Fibroblast of the conjunctiva (primary cell): ENCODE results near the gene TMEM97.
A peak's percentile ranks its signal among the peaks of the same experiment; 100 is the strongest.

Source experiments
- DNase-seq: peaks from one replicate; pipeline ENCODE4 v3.0.0-alpha.2; 2010; ENCODE audit warnings: low read depth

The TMEM97 gene

DNA sequence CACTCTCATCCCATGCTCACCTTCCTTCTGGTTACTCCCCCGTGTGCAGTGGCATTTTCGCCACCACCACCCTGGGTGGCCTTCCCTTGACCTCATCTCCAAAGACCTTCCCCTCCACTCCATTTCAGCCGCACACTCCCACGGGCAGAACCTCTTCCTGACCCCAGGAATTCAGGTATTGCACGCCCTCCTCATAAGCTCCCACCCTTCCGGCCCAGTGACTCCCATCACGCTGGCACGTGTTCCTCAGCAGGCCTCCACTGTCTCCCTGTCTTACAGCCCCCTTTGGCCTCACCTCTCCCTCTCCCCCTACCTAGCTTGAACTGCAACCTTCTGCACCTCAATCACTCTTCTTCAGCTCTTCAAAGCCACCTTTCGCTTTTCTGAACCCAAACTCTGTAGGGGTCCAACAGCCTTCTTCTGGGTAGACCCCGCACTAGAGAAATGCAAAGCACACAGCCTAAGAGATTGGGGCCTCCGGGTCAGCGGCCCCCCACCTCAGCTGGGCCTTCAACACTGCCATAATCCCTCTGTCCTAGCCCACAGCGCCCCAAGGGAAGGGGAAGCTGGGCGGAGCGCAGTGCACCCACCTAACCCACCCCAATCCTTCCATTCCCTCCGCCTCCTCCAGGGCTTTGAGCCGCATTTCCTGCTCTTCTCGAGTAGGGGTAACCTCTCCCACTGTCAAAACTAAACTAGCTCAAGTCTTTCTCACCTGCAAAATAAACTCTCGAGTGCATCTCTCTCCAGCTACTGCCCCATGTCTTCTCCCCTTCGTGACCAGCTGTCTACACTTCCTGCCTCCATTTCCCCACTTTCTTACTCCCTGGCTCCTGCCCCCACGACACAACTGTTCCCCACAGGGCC lies 1.7 kb upstream of the TMEM97 start:
- DNase-seq: no peak

DNA sequence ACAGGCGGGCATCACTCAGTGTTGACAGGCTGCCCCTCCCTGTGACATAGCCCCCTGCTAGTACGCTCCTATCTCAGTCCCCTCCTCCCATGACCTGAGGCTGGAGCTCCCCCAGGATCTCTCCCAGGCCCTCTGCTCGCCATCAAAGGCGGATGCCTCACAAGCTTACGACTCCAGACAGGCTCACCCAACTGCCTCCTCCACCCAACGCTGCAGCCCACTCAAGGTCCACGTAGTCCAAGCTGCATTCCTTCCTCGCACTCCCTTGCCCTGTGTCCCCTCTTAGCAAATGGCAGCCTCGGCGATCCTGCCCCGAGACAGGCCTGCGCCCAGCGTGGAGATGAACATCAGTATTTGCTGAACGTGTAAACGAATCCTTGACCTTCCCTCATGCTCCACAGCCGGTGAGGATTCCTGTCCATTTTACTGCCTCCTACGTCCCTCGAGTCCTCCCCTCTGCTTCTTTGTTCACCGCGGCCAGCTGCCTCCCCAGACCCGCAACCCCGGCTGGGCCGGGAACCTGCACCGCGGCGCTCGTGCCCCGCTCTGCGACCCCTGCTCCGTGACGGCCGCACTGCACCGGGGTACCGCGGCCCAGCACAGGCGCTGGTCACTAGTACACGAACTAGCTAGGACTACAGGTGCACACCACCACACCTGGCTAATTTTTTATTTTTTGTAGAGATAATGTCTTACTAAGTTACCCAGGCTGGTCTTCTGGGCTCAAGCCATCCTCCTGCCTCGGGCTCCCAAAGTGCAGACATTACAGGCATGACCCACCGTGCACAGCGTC lies 838 bp upstream of the TMEM97 start:
- no peak for DNase-seq

DNA sequence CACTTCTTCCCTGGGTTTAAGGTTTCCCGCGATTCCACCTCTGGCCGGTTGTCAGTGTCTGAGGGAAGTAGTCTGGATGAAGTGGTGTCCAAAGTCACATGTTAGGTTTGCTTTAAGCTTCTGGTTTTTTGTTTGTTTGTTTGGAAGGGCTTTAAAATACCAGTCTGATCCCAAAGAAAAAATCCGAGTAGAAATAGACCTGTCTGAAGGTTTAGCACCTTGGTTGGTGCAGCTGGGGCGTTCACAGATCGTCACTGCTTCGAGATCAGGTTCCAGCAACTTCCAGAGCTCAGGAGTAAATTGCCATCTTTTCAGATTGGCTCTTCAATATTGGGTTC lies 567 bp downstream of the TMEM97 start:
- DNase-seq: no peak

DNA sequence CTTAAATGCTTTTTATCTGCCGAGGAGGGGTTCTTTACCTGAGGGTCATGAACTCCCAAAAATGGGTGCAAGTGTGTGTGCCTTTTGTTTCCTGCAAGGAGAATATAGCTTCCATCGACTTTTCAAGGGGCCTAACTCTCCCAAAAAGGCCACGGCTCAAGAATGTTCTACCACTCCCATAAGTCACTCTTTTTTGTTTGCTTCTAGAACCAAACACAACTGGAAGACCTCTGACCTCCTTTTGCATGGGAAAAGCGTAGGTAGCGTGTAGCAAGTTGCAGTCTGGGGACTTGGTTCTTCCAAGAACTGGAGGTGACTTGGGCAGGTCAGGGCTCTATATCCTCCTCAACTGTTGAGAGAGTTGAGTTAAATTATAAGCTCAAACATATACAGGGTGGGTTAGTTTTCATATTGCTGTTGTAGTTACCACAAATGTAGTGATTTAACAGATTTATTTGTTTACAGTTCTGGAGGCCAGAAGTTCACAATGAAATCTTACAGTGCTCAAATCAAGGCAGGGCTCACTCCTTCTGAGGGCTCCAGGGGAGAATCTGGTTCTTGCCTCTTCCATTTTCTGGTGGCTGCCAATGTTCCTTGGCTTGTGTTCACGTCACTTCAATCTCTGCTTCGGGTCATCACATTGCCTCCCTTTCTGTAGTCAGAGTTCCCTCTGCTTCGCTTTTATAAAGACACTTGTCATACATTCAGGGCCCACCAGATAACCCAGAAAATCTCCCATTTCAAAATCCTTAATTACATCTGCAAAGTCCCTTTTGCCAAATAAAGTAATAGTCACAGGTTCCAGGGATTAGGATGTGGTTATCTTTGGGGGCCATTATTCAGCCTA lies 1.4 kb downstream of the TMEM97 start:
- DNase-seq: no peak

DNA sequence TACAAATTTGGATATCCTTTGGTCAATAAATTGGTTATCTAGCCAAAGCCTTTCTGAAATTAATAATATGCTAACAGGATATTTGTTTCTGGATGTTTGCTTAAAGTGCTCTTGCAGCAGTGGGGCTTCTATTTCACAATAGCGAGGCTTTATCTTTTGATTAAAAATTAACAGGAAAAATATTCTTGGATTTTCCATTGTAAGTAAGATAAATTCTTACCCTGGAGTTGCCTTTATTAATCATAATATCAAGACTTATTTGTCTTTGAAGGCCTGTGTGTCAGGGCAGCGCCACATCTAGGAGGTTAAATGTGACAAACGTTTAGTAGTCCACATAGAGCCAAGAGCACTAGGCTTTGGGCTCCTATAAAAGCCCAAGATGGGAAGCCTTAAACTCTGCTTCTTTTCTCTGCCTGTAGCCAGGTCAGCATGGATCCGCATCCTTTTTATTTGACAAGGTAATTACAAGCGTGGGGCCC lies 5.3 kb downstream of the TMEM97 start:
- no peak for DNase-seq

DNA sequence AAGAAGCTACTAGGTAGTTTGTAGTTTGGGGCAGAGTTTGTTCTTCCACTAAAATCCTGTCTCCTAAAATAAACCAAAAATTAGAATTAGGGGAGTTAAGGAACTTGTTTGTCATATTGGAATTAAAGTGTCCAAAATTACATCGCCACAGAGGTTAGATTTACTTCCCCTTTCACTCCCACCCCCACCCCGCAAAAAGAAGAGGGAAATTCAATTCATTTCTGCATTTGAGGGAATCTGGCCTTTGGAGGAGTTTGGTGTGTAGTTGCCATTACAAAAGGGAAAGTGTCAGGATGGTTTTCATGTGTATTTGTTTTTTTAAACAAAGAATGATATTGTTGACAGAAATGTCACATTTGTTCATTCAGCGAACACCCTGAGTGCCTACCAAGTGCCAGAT lies 5.8 kb downstream of the TMEM97 start:
- no peak for DNase-seq

DNA sequence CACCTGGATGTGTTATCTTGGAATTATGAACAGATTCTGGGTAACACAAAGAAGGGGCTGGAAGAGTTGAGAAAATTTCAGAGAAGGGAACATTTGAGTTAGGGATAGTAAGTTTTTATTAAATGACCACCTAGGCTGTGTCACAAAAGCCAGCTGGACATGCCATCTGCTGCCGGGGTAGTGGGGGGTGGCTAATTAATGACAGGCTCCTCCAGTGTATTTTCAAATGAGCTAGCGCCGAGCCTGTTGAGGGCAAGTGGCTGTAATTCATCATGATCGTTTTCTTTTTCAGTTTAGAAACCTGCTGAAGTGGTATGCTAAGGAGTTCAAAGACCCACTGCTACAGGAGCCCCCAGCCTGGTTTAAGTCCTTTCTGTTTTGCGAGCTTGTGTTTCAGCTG lies 6.2 kb downstream of the TMEM97 start:
- DNase-seq: no peak

DNA sequence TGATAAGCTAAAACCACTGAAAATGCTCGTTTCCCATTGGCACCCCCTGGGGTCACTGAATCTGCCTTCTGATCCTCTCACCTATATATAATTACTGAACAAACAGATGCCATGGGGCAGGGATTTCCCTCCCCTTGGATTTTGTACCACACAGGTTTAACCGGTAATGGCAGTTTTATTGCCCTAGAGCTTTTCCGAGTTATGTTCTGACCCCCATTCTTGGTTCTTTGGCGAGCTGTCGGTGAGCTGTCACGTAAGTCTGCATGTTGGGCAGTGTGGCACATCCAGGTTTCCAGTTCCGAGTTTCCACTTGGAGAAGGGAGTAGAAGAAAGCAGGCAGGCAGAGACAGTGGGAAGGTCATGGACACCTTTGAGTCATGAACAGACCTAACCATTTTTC lies 7.1 kb downstream of the TMEM97 start:
- no peak for DNase-seq

DNA sequence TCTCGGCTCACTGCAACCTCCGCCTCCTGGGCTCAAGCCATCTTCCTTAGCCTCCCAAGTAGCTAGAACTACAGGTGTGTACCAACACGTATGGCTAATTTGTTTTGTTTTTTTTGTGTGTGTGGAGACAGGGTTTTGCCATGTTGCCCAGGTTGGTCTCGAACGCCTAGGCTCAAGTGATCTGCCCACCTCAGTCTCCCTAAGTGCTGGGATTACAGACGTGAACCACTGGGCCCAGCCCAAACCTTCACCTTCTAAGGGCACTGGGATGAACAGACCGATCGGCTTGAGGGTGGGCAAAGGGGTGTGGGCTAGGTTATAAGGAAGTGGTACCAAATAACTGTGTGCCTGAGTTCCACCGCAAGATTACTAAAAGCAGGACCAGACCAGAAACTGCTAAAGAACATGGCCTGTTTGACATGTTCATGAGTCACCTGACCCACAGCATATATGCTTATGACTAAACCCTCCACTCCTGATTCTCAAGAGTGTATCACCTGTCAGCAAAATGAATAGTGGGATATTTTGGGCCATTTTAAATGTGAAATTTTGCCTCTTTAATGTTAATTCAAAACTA lies 8.1 kb downstream of the TMEM97 start:
- DNase-seq: no peak

DNA sequence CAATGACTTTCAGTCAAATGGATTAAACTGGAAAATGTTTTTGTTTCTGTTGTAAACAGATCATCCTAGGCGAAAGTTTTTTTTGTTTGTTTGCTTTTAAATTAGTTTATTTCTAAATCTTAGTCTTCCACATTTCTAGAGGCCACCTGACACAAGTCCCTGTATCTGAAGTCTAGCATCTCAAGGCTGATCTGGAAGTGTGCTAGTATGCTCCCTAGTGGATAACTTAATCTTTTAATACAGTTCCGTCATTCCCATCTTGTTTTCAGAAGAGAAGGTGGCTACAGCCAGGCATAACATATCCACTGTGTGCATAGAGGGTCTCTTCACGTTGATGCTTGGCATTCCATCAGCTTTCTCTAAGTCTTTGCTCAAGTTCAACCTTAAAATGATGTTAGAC lies 8.7 kb downstream of the TMEM97 start:
- peak; percentile 14 for DNase-seq

DNA sequence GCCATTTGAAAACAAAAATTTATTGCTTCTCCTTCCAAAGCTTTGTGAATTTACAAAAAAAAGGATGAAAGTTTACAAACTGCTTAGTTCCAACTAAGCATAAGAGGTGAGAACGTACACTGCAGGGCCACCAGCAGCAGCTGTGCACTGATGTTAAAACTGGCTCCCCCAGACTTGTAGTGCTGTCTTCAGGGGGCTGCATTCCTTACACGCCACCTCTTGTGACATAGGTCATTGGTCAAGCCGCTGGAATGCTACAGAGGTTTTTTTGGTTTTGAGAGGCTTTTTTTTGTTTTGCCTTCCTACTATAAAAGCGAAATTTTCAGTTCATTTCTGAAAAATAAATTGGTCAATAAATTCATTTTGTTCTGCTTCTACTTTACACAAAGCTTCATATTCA lies 9.3 kb downstream of the TMEM97 start:
- DNase-seq: no peak

DNA sequence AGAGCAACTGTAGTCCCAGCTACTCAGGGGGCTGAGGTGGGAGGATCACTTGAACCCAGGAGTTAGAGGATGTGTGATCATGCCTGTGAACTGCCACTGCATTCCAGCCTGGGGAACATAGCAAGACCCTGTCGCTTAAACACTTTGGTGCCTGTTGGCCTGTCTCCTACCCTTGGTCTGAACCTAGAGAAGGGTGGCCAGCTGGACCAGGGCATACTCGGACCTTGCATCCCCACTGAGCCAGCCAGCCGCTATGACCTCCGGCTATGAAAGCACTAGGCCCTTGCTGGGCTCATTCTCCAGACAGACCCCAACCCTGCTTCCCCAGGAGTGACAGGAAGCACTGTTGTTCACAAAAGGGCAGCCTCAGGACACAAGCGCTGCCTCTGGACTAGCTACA lies 11.7 kb downstream of the TMEM97 start:
- DNase-seq: no peak

DNA sequence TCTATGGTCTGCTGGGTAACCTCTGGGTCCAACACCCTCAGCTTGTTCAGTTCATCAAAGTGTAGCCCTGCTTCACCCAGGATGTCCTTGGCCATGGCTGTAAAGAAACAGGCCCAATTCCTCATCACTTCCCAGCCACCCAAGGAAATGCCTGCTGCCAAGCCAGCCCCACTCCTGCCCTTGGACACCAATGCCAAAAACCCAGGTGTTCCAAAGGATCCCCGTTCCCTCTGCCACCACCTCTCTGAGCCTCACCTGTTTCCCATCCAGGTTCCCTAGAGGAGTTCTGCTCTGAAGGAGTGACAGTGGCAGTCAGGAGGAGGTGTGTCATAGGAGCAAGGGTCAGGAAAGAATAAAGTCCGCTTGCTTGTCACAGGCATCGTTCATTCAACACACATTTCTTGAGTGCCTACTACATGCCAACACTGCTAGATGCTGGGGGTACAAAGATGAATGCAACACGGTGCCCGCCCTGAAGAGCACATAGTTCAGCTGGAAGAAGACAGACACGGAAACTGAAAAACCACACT lies 13.0 kb downstream of the TMEM97 start:
- no peak for DNase-seq

DNA sequence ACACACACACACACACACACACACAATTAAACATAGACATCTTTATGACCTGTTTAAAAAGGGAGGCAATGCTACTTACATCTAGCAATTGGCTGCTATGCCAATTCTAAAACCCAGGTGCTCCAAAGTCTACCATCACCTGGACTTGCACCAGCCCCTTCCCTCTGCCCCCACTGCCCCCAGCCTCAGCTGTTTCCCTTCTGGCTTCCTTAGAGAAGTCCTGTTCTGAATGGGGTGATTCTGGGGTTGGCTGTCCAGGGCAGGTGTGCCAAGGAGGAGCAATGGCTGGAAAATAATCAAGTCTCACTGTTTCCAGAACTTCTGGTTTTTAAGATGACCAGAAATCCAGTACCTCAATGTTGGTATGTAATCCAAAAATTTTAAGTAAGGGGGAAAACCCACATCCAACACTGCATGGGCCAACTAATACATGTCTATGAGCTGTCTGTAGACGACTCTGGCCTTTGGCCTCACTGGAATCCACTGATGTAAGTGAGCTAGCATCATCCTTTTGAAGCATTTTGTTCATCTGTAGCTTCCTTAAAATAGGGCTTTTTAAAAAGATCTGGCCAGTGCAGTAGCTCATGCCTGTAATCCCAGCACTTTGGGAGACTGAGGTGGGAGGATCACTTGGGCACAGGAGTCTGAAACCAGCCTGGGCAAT lies 14.2 kb downstream of the TMEM97 start:
- DNase-seq: no peak

DNA sequence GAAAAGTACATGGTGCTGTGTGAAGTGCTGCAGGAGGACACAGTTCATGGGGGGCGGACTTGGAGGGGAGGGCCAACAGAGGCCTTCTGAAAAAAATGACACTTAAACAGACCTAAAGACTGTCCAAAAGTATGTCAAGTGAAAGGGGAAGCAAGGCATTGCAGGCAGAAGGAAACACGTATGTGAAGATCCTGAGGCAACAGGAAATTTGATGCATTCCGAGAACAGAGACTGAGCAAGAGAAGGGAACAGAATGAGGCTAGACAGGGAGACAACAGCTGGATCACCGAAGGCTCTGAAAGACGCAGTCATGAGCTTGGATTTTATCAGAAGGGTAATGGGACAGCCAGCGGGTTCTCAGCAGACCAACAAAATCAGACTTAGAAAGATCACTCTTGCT lies 15.2 kb downstream of the TMEM97 start:
- no peak for DNase-seq

DNA sequence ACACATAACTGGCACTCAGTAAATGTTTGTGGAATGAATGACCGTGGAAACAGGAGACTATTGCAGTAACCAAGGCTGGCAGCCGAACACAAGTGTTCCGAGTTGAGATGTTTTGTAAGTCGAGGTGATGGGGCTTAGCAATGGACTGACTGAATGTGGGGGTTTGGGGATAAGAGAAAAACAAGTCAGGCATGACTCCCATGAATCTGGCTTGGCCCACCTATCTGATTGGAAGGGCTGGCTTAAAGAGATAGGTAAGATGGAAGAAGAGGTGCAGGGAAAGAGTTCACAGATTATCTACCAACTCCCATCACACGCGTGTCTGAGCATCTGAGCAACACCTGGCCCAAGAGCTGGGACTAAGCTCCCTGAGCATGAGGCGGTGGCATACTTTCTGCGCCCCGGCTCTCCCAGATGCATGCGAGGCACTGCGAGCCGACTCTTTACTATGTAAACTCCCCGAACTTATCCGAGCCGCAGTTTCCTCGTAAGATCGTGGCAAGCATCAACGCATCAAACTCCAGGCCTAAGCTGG lies 15.7 kb downstream of the TMEM97 start:
- peak; percentile 14 for DNase-seq

DNA sequence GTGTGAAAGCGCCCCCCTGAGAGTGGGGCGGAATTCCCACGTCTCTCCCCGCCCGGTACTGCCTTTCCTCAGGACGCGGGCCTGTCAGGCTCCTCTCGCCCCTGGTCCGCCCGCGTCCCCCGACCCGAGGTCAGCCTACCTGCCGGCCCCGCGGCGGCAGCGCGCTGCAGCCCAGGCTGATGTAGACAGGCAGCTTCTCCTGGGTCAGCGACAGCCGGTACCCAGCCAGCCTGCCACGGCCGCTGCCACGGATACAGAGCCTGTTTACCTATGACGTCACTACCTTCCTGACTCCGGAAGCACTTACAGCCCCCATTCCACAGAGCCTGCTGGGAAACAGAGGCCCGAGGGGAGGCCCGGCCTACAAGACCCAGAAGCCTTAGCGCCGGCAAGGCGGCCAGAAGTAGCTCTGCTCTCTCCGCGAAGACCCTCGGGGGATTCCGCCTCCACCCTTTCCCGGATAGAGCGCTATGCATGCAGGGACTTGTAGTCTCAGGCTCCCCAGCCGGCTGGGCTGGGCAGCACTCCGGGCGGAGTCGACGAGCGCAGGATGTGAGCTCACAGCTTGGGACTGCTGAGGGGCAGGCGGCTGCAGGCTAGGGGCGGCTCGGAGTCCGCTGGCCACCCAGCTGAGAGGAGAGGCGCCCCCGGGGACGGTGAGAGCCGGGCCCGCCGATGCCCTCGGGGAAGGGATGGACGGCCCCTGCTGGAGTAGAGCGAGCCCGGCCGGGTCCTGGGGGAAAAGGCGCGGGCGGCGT lies 16.4 kb downstream of the TMEM97 start, which contains the start of the genes IFT20 and TNFAIP1:
Gene IFT20 (minus strand): TSS at position 272 of the 758 bp plus-strand sequence. CDS start 3,487 bp downstream, outside the sequence.
Gene TNFAIP1 (plus strand): TSS at position 561 of the 758 bp plus-strand sequence. CDS start 3,761 bp downstream, outside the sequence.
- peak; percentile 100 for DNase-seq

DNA sequence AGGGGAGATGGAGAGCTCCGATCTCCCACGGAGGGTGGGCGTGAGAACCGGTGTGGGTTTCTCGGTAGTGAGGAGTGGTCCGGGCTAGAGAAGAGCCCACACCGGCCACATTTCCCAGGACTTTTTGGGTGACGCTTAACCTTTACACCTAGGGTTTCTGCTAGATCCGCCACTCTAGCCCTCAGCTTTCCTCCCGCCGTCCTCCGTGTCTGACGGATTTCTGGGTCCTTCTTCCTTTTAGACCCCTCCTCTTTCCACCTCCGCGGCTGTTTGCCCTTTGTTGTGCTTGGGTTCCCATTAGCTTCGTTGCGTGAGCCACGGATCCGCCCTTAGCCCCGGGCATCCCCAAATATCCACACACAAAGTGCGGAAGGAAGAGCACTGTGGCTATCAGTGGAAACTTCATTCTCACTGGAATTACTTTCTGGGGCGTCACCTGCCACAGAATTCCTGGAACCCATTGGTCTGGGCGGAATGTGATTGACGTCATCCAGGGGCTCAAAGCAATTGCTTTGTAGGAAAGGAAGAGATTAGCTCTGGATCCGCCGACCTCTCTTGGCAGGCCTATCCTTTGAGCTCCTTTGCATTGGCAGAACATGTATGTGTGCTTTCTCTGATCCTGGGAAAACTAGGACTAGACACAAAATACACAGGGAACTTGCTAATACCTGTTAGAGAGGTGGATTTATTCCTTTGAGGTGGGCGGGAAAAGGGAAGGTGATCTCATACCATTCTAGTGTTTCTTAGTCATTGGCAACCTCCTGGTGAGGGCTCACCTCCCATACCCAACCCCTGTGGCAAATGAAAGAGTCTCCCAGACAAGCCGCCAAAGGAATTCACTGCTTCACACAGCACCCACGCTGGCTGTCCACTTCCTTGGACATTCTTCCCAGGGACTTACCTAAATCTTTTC lies 17.2 kb downstream of the TMEM97 start:
- peak; percentile 14 for DNase-seq
